KMS-11 (cell line): ENCODE results near the gene KLHL3.

ENCODE experiments used
- H2AFZ ChIP-seq: fragments of 200-600 bp; sonication (generic); 2 replicates; pipeline ENCODE4 v1.6.1; 2016; ENCODE audit warnings: antibody characterized with exemption, mixed run types, low read depth
- H3K27ac ChIP-seq: fragments of 200-600 bp; sonication (generic); 2 replicates; pipeline ENCODE4 v1.6.1; 2016; ENCODE audit warnings: mild to moderate bottlenecking, mixed run types
- H3K27me3 ChIP-seq: fragments of 200-600 bp; sonication (generic); 2 replicates; pipeline ENCODE4 v1.6.1; 2017; ENCODE audit warnings: mild to moderate bottlenecking, low read depth, mixed run types, moderate library complexity; ENCODE audit not compliant: insufficient read depth
- H3K36me3 ChIP-seq: fragments of 200-600 bp; sonication (generic); 2 replicates; pipeline ENCODE4 v1.6.1; 2017; ENCODE audit warnings: mild to moderate bottlenecking, mixed run types; ENCODE audit not compliant: insufficient read depth
- H3K4me1 ChIP-seq: fragments of 200-600 bp; sonication (generic); 2 replicates; pipeline ENCODE4 v1.6.1; 2016; ENCODE audit warnings: mild to moderate bottlenecking, low read depth, mixed run types; ENCODE audit not compliant: poor library complexity, severe bottlenecking
- H3K4me2 ChIP-seq: fragments of 200-600 bp; sonication (generic); 2 replicates; pipeline ENCODE4 v1.7.0; 2016; ENCODE audit warnings: mild to moderate bottlenecking, mixed run types
- H3K4me3 ChIP-seq: fragments of 200-600 bp; sonication (generic); IDR thresholded peaks from 2 replicates; pipeline ENCODE4 v1.6.1; 2017; ENCODE audit warnings: low read depth, low read length, mixed read lengths; ENCODE audit not compliant: insufficient read depth
- H3K79me2 ChIP-seq: fragments of 200-600 bp; sonication (generic); 2 replicates; pipeline ENCODE4 v1.6.1; 2016; ENCODE audit warnings: low read depth, mixed run types; ENCODE audit not compliant: insufficient read depth
- H3K9ac ChIP-seq: fragments of 200-600 bp; sonication (generic); 2 replicates; pipeline ENCODE4 v1.6.1; 2016; ENCODE audit warnings: mild to moderate bottlenecking, mixed run types
- H4K20me1 ChIP-seq: fragments of 200-600 bp; sonication (generic); 2 replicates; pipeline ENCODE4 v1.6.1; 2016; ENCODE audit warnings: mild to moderate bottlenecking, mixed run types; ENCODE audit not compliant: insufficient read depth
- TF ChIP-seq, protein P1 (sequence below): fragments of 200-600 bp; sonication (generic); conservative IDR thresholded peaks from 2 replicates; pipeline ENCODE4 v1.6.1; 2017; ENCODE audit warnings: low read depth, mild to moderate bottlenecking, antibody characterized with exemption, low read length, moderate library complexity, mixed read lengths

Gene KLHL3

DNA sequence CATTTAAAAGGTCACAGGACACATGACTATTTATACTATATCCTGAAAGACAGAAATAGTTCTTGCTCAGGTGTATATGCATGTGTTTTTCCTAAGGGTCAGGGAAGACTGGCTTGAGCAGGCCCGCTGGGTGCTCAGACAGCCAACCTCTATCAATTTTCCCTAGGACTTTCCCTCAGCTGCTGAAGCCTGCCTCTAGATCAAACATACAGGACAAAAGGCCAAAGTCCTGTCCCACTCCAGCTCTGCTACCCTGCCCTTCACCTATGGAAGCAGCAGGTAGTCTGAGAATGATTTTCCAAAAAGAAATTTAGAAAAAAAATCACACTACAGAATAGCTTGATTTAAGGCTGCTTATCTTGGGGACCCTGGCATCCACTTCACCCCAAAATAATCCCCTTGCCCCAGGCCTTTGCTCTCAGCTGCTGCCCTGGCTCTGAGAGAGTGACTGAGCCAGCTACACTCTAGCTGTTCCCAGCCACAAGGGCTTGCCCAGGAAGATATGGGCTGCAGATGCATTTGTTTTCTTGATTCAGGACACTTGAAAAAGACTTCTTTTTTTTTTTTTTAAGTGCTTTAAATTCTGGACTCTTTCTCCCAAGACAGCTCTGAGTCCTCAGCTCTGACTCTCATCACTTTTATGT is 42.5 kb downstream of the KLHL3 start:
- no peak overlapping the region for H3K27ac ChIP-seq
- no peaks in the 10 kb centered on the region for H3K79me2 ChIP-seq
- no peak overlapping the region for H3K9ac ChIP-seq
- TF ChIP-seq, protein P1, sequence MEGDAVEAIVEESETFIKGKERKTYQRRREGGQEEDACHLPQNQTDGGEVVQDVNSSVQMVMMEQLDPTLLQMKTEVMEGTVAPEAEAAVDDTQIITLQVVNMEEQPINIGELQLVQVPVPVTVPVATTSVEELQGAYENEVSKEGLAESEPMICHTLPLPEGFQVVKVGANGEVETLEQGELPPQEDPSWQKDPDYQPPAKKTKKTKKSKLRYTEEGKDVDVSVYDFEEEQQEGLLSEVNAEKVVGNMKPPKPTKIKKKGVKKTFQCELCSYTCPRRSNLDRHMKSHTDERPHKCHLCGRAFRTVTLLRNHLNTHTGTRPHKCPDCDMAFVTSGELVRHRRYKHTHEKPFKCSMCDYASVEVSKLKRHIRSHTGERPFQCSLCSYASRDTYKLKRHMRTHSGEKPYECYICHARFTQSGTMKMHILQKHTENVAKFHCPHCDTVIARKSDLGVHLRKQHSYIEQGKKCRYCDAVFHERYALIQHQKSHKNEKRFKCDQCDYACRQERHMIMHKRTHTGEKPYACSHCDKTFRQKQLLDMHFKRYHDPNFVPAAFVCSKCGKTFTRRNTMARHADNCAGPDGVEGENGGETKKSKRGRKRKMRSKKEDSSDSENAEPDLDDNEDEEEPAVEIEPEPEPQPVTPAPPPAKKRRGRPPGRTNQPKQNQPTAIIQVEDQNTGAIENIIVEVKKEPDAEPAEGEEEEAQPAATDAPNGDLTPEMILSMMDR: no peak
- no peaks in the 10 kb centered on the region for H4K20me1 ChIP-seq
- H3K27me3 ChIP-seq: no peaks in the 10 kb centered on the region
- H3K36me3 ChIP-seq: no peaks in the 10 kb centered on the region
- H3K4me3 ChIP-seq: no peak overlapping the region
- no peaks in the 10 kb centered on the region for H3K4me1 ChIP-seq
- no peak overlapping the region for H3K4me2 ChIP-seq
- H2AFZ ChIP-seq: no peak overlapping the region

DNA sequence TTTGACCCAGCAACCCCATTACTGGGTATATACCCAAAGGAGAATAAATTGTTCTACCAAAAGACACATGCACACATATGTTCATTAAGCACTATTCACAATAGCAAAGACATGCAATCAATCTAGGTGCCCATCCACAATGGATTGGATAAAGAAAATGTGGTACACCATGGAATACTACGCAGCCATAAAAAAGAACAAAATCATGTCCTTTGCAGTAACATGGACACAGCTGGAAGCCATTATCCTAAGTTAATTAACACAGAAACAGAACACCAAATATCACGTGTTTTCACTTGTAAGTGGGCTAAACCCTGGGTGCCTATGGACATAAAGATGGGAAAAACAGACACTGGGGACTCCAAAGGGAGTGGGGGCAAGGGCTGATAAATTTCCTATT is 46.6 kb downstream of the KLHL3 start:
- H4K20me1 ChIP-seq: no peaks in the 10 kb centered on the region
- H3K9ac ChIP-seq: no peak overlapping the region
- H3K4me3 ChIP-seq: no peak overlapping the region
- no peak overlapping the region for H3K4me2 ChIP-seq
- no peaks in the 10 kb centered on the region for H3K4me1 ChIP-seq
- no peaks in the 10 kb centered on the region for H3K79me2 ChIP-seq
- no peak overlapping the region for H3K27ac ChIP-seq
- H3K27me3 ChIP-seq: no peaks in the 10 kb centered on the region
- no peaks in the 10 kb centered on the region for H3K36me3 ChIP-seq
- TF ChIP-seq, protein P1: no peak
- H2AFZ ChIP-seq: no peak overlapping the region

DNA sequence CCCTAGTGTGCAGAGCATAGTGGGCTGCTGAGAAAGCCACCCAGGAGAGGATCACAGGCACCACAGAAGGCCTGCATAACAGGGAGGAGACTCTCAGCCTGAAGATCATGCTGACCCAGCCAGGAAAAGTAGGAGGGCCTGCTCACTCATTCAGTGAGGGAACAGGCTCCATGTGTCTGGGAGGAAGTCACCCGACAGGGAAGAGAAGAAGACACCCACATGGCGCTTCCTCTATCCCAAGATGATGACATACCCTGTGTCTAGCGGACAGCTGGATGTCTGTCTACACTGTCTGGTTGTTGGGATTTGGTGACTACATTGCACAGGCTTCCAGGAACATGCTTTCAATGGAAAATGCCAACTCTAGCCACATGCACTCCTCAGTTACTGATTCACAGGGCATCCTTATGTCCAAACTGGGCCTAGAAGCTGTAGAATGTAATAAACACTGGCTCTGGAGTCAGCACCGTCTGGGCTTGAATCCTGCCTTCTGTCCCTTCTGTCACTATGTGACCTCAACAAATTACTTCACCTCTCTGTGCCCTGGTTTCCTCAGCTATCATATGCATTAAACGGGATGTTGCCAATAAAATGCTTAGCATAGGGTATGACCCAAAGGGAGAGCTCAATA is 47.6 kb downstream of the KLHL3 start:
- Histone ChIP-seq H3K27me3 (no peaks in the 10 kb centered on the region), H3K4me1 (no peaks in the 10 kb centered on the region), H3K9ac (no peak overlapping the region), H3K79me2 (no peaks in the 10 kb centered on the region), H3K36me3 (no peaks in the 10 kb centered on the region), H3K4me2 (no peak overlapping the region), H2AFZ (no peak overlapping the region), H4K20me1 (no peaks in the 10 kb centered on the region), H3K27ac (no peak overlapping the region), H3K4me3 (no peak overlapping the region)
- TF ChIP-seq, protein P1: no peak

DNA sequence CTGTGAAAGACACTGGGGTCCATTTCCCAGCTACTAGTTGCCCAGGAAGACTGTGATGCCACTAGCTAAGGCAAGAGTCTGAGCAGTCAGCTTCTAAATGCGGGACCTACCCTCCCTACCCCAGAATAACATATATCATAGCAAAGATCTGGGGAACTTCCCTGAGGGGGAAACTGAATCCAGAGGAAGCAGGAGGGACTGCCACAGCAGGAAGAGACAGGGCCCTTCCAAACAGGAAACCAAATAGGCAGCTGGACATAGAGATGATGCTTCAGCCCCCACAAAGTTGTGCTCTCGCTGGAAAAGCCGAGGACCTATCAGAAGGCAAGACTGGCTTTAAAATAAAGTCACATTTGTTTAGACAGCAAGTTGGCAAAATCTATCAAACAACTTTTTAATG is 51.1 kb downstream of the KLHL3 start:
- Histone ChIP-seq H2AFZ (no peak overlapping the region), H3K79me2 (no peaks in the 10 kb centered on the region), H3K4me1 (no peaks in the 10 kb centered on the region), H3K27ac (no peak overlapping the region), H3K9ac (no peak overlapping the region), H3K4me2 (no peak overlapping the region), H4K20me1 (no peaks in the 10 kb centered on the region), H3K36me3 (no peaks in the 10 kb centered on the region), H3K4me3 (no peak overlapping the region), H3K27me3 (no peaks in the 10 kb centered on the region)
- TF ChIP-seq, protein P1: no peak
